ENCODE data around the gene IFT43. TPM values are rescaled to one million over a fixed set of nuclear protein-coding genes. Genes with fewer than 3 reads are reported as not detected.

The IFT43 gene
- total RNA-seq, 8 experiments from 2014 or later, result 30.0 to 63.3 (median 35.8) TPM

- 0 to 100% (median 86%) methylated on average over 1 to 2 of the region's 2 CpGs; no CpG with 5 or more reads in 2 of the 10 experiments for WGBS, 10 experiments
- in situ Hi-C loops (cut with MboI; ENCODE audit: low pct_unique_long_range_greater_than_20kb in 2 of 9, low sequenced_read_pairs in 9 of 9, unreplicated experiment in 9 of 9), result no loop called here
- H3K27ac ChIP-seq, result no peak overlapping the region
- H3K4me1 ChIP-seq (replicated peaks in 1 of 2), result peaks cover 16 to 18% of the 10 kb centered on the region in 2 donors
- no peak for ATAC-seq (replicated peaks in 6 of 8)
- no peak overlapping the region for H3K4me3 ChIP-seq
Observed at GRCh38 chr14:76106188-76106587, 120.6 kb downstream of the IFT43 start.

- in situ Hi-C loops (cut with MboI; ENCODE audit: low pct_unique_long_range_greater_than_20kb in 2 of 9, low sequenced_read_pairs in 9 of 9, unreplicated experiment in 9 of 9), result no loop called here
- Histone ChIP-seq H3K27ac (no peak overlapping the region), H3K4me1 (replicated peaks in 1 of 2) (peaks cover 20 to 22% of the 10 kb centered on the region in 2 donors), H3K4me3 (no peak overlapping the region)
- 0 to 97% (median 73%) methylated on average over 1 to 10 of the region's 14 CpGs; no CpG with 5 or more reads in 1 of the 10 experiments for WGBS, 10 experiments
- ATAC-seq (replicated peaks in 6 of 8), result peak in 3 of 8 experiments; percentile 93 to 95 (median 93)
Observed at GRCh38 chr14:76109087-76109880, 123.7 kb downstream of the IFT43 start.

GRCh38 chr14:76112889-76113624 is 127.5 kb downstream of the IFT43 start:
- Histone ChIP-seq H3K27ac (peak overlapping the region; percentile 33 to 62), H3K4me1 (replicated peaks in 1 of 2) (peaks cover 28 to 31% of the 10 kb centered on the region in 2 donors), H3K4me3 (no peak overlapping the region)
- in situ Hi-C loops (cut with MboI; ENCODE audit: low pct_unique_long_range_greater_than_20kb in 2 of 9, low sequenced_read_pairs in 9 of 9, unreplicated experiment in 9 of 9), result no loop called here
- WGBS, 10 experiments, result 20 to 69% (median 33%) methylated on average over 1 to 15 of the region's 22 CpGs; no CpG with 5 or more reads in 3 of the 10 experiments
- peak in 5 of 8 experiments; percentile 31 to 42 (median 35) for ATAC-seq (replicated peaks in 6 of 8)

- 28 to 80% (median 61%) methylated on average over 1 to 7 of the region's 8 CpGs; no CpG with 5 or more reads in 1 of the 10 experiments for WGBS, 10 experiments
- Histone ChIP-seq H3K4me1 (replicated peaks in 1 of 2) (peaks cover 34 to 37% of the 10 kb centered on the region in 2 donors), H3K27ac (no peak overlapping the region), H3K4me3 (no peak overlapping the region)
- in situ Hi-C loops (cut with MboI; ENCODE audit: low pct_unique_long_range_greater_than_20kb in 2 of 9, low sequenced_read_pairs in 9 of 9, unreplicated experiment in 9 of 9), result no loop called here
- ATAC-seq (replicated peaks in 6 of 8), result no peak
Observed at GRCh38 chr14:76113691-76114090, 128.1 kb downstream of the IFT43 start.

GRCh38 chr14:76115010-76115422 is 129.5 kb downstream of the IFT43 start:
- ATAC-seq (replicated peaks in 6 of 8), result no peak
- WGBS, 10 experiments, result 0 to 100% (median 57%) methylated on average over 1 to 2 of the region's 2 CpGs; no CpG with 5 or more reads in 2 of the 10 experiments
- Histone ChIP-seq H3K4me1 (replicated peaks in 1 of 2) (peaks cover 34 to 38% of the 10 kb centered on the region in 2 donors), H3K4me3 (no peak overlapping the region), H3K27ac (no peak overlapping the region)
- in situ Hi-C loops (cut with MboI; ENCODE audit: low pct_unique_long_range_greater_than_20kb in 2 of 9, low sequenced_read_pairs in 9 of 9, unreplicated experiment in 9 of 9), result no loop called here

- Histone ChIP-seq H3K4me3 (no peak overlapping the region), H3K27ac (peak overlapping the region; percentile 13 to 45), H3K4me1 (replicated peaks in 1 of 2) (peaks cover 28% of the 10 kb centered on the region in 2 donors)
- in situ Hi-C loops (cut with MboI; ENCODE audit: low pct_unique_long_range_greater_than_20kb in 2 of 9, low sequenced_read_pairs in 9 of 9, unreplicated experiment in 9 of 9), result no loop called here
- peak; percentile 68 to 90 (median 86) for ATAC-seq (replicated peaks in 6 of 8)
- WGBS, 10 experiments, result 0 to 60% (median 29%) methylated on average over 1 to 6 of the region's 16 CpGs; no CpG with 5 or more reads in 1 of the 10 experiments
Observed at GRCh38 chr14:76117789-76118484, 132.4 kb downstream of the IFT43 start.

- H3K27ac ChIP-seq, result peak overlapping the region in 1 of 2 donors; percentile 45
- H3K4me3 ChIP-seq, result no peak overlapping the region
- 57 to 100% (median 77%) methylated on average over 1 to 4 of the region's 4 CpGs; no CpG with 5 or more reads in 2 of the 10 experiments for WGBS, 10 experiments
- in situ Hi-C loops (cut with MboI; ENCODE audit: low pct_unique_long_range_greater_than_20kb in 2 of 9, low sequenced_read_pairs in 9 of 9, unreplicated experiment in 9 of 9), result no loop called here
- no peak for ATAC-seq (replicated peaks in 6 of 8)
- H3K4me1 ChIP-seq (replicated peaks in 1 of 2), result peaks cover 22 to 23% of the 10 kb centered on the region in 2 donors
Observed at GRCh38 chr14:76118594-76118993, 133.0 kb downstream of the IFT43 start.

- no peak overlapping the region for H3K4me3 ChIP-seq
- peaks cover 39 to 44% of the 10 kb centered on the region in 2 donors for H3K4me1 ChIP-seq (replicated peaks in 1 of 2)
- in situ Hi-C loops (cut with MboI; ENCODE audit: low pct_unique_long_range_greater_than_20kb in 2 of 9, low sequenced_read_pairs in 9 of 9, unreplicated experiment in 9 of 9), result no loop called here
- H3K27ac ChIP-seq, result no peak overlapping the region
- ATAC-seq (replicated peaks in 6 of 8), result no peak
- WGBS, 10 experiments, result 25 to 100% (median 50%) methylated on average over 1 to 4 of the region's 4 CpGs; no CpG with 5 or more reads in 1 of the 10 experiments
Observed at GRCh38 chr14:76121089-76121748, 135.7 kb downstream of the IFT43 start.

- no peak overlapping the region for H3K4me3 ChIP-seq
- no peak for ATAC-seq (replicated peaks in 6 of 8)
- in situ Hi-C loops (cut with MboI; ENCODE audit: low pct_unique_long_range_greater_than_20kb in 2 of 9, low sequenced_read_pairs in 9 of 9, unreplicated experiment in 9 of 9), result no loop called here
- H3K4me1 ChIP-seq (replicated peaks in 1 of 2), result peaks cover 21 to 25% of the 10 kb centered on the region in 2 donors
- WGBS, 10 experiments, result 32 to 100% (median 82%) methylated on average over 1 to 8 of the region's 10 CpGs; no CpG with 5 or more reads in 2 of the 10 experiments
- no peak overlapping the region for H3K27ac ChIP-seq
Observed at GRCh38 chr14:76123426-76124225, 138.1 kb downstream of the IFT43 start.

- in situ Hi-C loops (cut with MboI; ENCODE audit: low pct_unique_long_range_greater_than_20kb in 2 of 9, low sequenced_read_pairs in 9 of 9, unreplicated experiment in 9 of 9), result no loop called here
- H3K4me3 ChIP-seq, result no peak overlapping the region
- peak in 5 of 8 experiments; percentile 95 to 97 (median 97) for ATAC-seq (replicated peaks in 6 of 8)
- 0 to 30% (median 18%) methylated on average over 1 to 8 of the region's 8 CpGs; no CpG with 5 or more reads in 3 of the 10 experiments for WGBS, 10 experiments
- H3K4me1 ChIP-seq (replicated peaks in 1 of 2), result peaks cover 19 to 24% of the 10 kb centered on the region in 2 donors
- peak overlapping the region; percentile 8 to 63 for H3K27ac ChIP-seq
Observed at GRCh38 chr14:76125511-76125910, 139.9 kb downstream of the IFT43 start.

- no peak for ATAC-seq (replicated peaks in 6 of 8)
- peak overlapping the region in 1 of 2 donors; percentile 32 for H3K27ac ChIP-seq
- 50 to 90% (median 80%) methylated on average over 1 to 2 of the region's 5 CpGs; no CpG with 5 or more reads in 7 of the 10 experiments for WGBS, 10 experiments
- H3K4me3 ChIP-seq, result no peak overlapping the region
- in situ Hi-C loops (cut with MboI; ENCODE audit: low pct_unique_long_range_greater_than_20kb in 2 of 9, low sequenced_read_pairs in 9 of 9, unreplicated experiment in 9 of 9), result no loop called here
- H3K4me1 ChIP-seq (replicated peaks in 1 of 2), result peaks cover 22 to 28% of the 10 kb centered on the region in 2 donors
Observed at GRCh38 chr14:76126076-76126475, 140.5 kb downstream of the IFT43 start.
